Fibroblast of lung (primary cell): ENCODE measurements around the gene SRSF5. TPM values are rescaled to one million over a fixed set of nuclear protein-coding genes. Genes with fewer than 3 reads are reported as not detected.
"Not testable (repeated sequence)": the region's sequence is repeated elsewhere in the genome, so short reads cannot be mapped to it uniquely, and the experiment has no call there.

Experiments used
- DNase-seq, 2 donors: peaks; one replicate each; pipeline versions ENCODE4 v3.0.0 to v3.0.0-alpha.2; 2010; ENCODE audit warnings: low read depth in 2 of 2
- H2AFZ ChIP-seq: 2 replicates; pipeline ENCODE4 v1.5.1; 2012; ENCODE audit warnings: low read length, control low read depth, inconsistent platforms
- H3K27ac ChIP-seq: 2 replicates; pipeline ENCODE4 v1.5.1; 2011; ENCODE audit warnings: low read length, control low read depth; ENCODE audit not compliant: insufficient read depth
- H3K27me3 ChIP-seq: 2 replicates; pipeline ENCODE4 v1.5.1; 2011; ENCODE audit warnings: mild to moderate bottlenecking, low read length; ENCODE audit not compliant: control insufficient read depth, insufficient read depth
- H3K36me3 ChIP-seq: 2 replicates; pipeline ENCODE4 v1.5.1; 2011; ENCODE audit warnings: low read length; ENCODE audit not compliant: control insufficient read depth, insufficient read depth
- H3K4me1 ChIP-seq: 2 replicates; pipeline ENCODE4 v1.5.1; 2011; ENCODE audit warnings: low read length; ENCODE audit not compliant: control insufficient read depth, insufficient read depth; ENCODE audit errors: extremely low read depth
- H3K4me2 ChIP-seq: 2 replicates; pipeline ENCODE4 v1.5.1; 2011; ENCODE audit warnings: low read length, control low read depth; ENCODE audit not compliant: insufficient read depth; ENCODE audit errors: extremely low read depth
- H3K4me3 ChIP-seq, 4 experiments: fragments of 200-600 bp in 1 of 4; sonication (generic) in 1 of 4; replicated peaks in 1 of 4; 2 replicates each; pipeline ENCODE4 v1.5.1; 2011 to 2016; ENCODE audit warnings: low read length in 4 of 4, low read depth in 3 of 4, mild to moderate bottlenecking in 3 of 4, control low read depth in 2 of 4, inconsistent platforms in 1 of 4, mixed read lengths in 1 of 4; ENCODE audit not compliant: insufficient read depth in 1 of 4; ENCODE audit errors: control extremely low read depth in 1 of 4
- H3K79me2 ChIP-seq: 2 replicates; pipeline ENCODE4 v1.5.1; 2012; ENCODE audit warnings: mild to moderate bottlenecking, low read length, inconsistent platforms; ENCODE audit not compliant: control insufficient read depth, insufficient read depth
- H3K9ac ChIP-seq: 2 replicates; pipeline ENCODE4 v1.5.1; 2011; ENCODE audit warnings: mild to moderate bottlenecking, low read length, control low read depth; ENCODE audit not compliant: insufficient read depth
- H3K9me3 ChIP-seq: 2 replicates; pipeline ENCODE4 v1.5.1; 2012; ENCODE audit warnings: low read depth, low read length; ENCODE audit not compliant: control insufficient read depth, insufficient read depth
- H4K20me1 ChIP-seq: 2 replicates; pipeline ENCODE4 v1.5.1; 2011; ENCODE audit warnings: low read length; ENCODE audit not compliant: control insufficient read depth, insufficient read depth; ENCODE audit errors: extremely low read depth
- CTCF ChIP-seq, 2 donors: IDR thresholded peaks in 1 of 2; conservative IDR thresholded peaks in 1 of 2; 1 replicate in 1 of 2; 2 replicates in 1 of 2; pipeline ENCODE4 v1.5.1; 2011 to 2012; ENCODE audit warnings: low read length in 2 of 2, control low read depth in 1 of 2, inconsistent platforms in 1 of 2, low read depth in 1 of 2, mild to moderate bottlenecking in 1 of 2
- EZH2 ChIP-seq: IDR thresholded peaks from 2 replicates; pipeline ENCODE4 v1.5.1; 2012; ENCODE audit warnings: low read length, control low read depth, mild to moderate bottlenecking; ENCODE audit errors: missing control alignments
- polyA minus RNA-seq: library from RNA; depleted of rRNA, polyadenylated mRNA; stranded (reverse); fragments of >200 nt; gene quantifications from 2 replicates; pipeline ENCODE4 v1.2.3, GENCODE V29; 2011; ENCODE audit warnings: low replicate concordance
- polyA plus RNA-seq, 2 donors: library from polyadenylated mRNA; depleted of rRNA in 1 of 2; stranded (reverse) in 1 of 2; unstranded in 1 of 2; fragments of >200 nt; gene quantifications; 2 replicates each; pipeline ENCODE4 v1.2.1, GENCODE V29; 2011 to 2012; ENCODE audit warnings: missing spikeins in 1 of 2
- total RNA-seq: library from RNA; depleted of rRNA; stranded (reverse); fragments of >200 nt; gene quantifications from 2 replicates; pipeline ENCODE4 v1.2.1, GENCODE V29; 2014

SRSF5 gene
- total RNA-seq (125 and 141 TPM in 2 replicates), polyA plus RNA-seq (283 and 299 TPM in 2 replicates), polyA minus RNA-seq (48.3 and 63.9 TPM in 2 replicates)
- polyA plus RNA-seq (2012): 199 and 210 TPM in 2 replicates

- Histone ChIP-seq H3K4me1 (no peaks in the 10 kb centered on the region), H2AFZ (peak within 1 kb of the TSS; percentile 70), H3K4me2 (peak within 1 kb of the TSS; percentile 90), H4K20me1 (peaks cover 4% of the 10 kb centered on the region), H3K27me3 (no peaks in the 10 kb centered on the region), H3K36me3 (peaks cover 16% of the 10 kb centered on the region), H3K9me3 (no peaks in the 10 kb centered on the region), H3K4me3 (peak within 1 kb of the TSS; percentile 80 to 98 (median 93)), H3K9ac (peak within 1 kb of the TSS; percentile 99), H3K27ac (peak within 1 kb of the TSS; percentile 100), H3K79me2 (peaks cover 35% of the 10 kb centered on the region)
- DNase-seq: peak; percentile 96 to 98
- no peak for TF ChIP-seq EZH2
- TF ChIP-seq CTCF (conservative IDR thresholded peaks at IDR 0.05 in 1 of 2, IDR thresholded peaks at IDR 0.05 in 1 of 2; ENCODE audit: low read depth in 1 of 2, low read length in 2 of 2): no peak
These were observed at the start of gene SRSF5 for GRCh38 chr14:69766984-69767368. Gene SRSF5, plus strand, starts transcription at chr14:69767142. Its CDS starts 1,015 bp downstream, at chr14:69768157.

DNA sequence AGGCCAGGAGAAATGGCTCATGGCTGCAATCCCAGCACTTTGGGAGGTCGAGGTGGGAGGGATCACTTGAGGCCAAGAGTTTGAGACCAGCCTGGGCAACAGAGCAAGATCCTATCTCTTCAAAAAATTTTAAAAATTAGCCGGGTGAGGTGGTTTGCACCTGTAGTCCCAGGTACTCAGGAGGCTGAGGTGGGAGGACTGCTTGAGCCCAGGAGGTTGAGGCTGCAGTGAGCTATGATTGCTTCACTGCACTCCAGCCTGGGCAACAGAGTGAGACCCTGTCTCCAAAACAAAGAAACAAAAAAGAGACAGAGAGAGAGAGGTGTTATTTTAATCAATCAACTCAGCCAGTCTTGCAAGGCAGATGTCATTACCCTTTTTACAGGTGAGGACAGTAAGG, 48.3 kb upstream of the SRSF5 start:
- H3K4me1 ChIP-seq: peaks cover 17% of the 10 kb centered on the region
- not testable (repeated sequence) for H4K20me1 ChIP-seq, H3K36me3 ChIP-seq, H3K4me2 ChIP-seq, DNase-seq, H3K79me2 ChIP-seq, H3K27ac ChIP-seq, H3K4me3 ChIP-seq, H3K9ac ChIP-seq, H2AFZ ChIP-seq, H3K27me3 ChIP-seq, H3K9me3 ChIP-seq

DNA sequence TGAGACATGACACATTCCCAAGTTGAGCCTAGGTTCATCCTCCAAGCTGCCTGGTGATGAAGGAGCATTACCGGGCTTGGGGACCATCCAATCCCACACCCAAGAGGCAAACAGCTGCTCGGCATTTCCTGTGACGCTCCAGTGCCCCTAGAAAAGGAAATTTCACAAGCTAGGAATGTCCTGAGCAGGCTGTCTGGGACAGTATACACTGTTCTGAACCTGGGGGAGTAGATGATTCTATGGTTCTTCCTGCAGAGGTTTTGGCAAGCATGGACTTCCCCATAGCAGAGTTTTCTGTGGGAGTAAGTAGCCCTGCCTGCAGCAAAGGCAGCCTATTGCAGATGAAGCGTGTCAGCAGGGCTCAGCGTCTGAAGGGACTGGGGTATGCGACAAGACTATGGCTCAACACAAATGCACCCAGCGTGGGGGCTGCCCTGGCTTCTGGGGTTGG, 47.4 kb upstream of the SRSF5 start:
- Histone ChIP-seq H3K4me3 (no peak overlapping the region), H3K4me1 (peaks cover 17% of the 10 kb centered on the region), H3K9me3 (no peaks in the 10 kb centered on the region), H3K27ac (no peak overlapping the region), H2AFZ (peak overlapping the region; percentile 10), H4K20me1 (no peaks in the 10 kb centered on the region), H3K9ac (no peak overlapping the region), H3K79me2 (no peaks in the 10 kb centered on the region), H3K36me3 (no peaks in the 10 kb centered on the region), H3K27me3 (no peaks in the 10 kb centered on the region), H3K4me2 (peak overlapping the region; percentile 15)
- DNase-seq: peak; percentile 78 to 96
- TF ChIP-seq EZH2: no peak
- TF ChIP-seq CTCF (conservative IDR thresholded peaks at IDR 0.05 in 1 of 2, IDR thresholded peaks at IDR 0.05 in 1 of 2; ENCODE audit: low read depth in 1 of 2, low read length in 2 of 2): no peak
